Testis (tissue), 3 donors: ENCODE results near the gene PLCD1. TPM values are rescaled to one million over a fixed set of nuclear protein-coding genes. Genes with fewer than 3 reads are reported as not detected.

Experiments
- DNase-seq: peaks from one replicate; pipeline ENCODE4 v3.0.0-alpha.2; 2019
- H3K27ac ChIP-seq, 2 donors: fragments of 200-600 bp; sonication (generic); one replicate each; pipeline ENCODE4 v1.5.1; 2019
- H3K27me3 ChIP-seq: fragments of 200-600 bp; sonication (generic); one replicate; pipeline ENCODE4 v1.5.1; 2019
- H3K36me3 ChIP-seq: fragments of 200-600 bp; sonication (generic); one replicate; pipeline ENCODE4 v1.5.1; 2017; ENCODE audit warnings: low read depth; ENCODE audit errors: missing control alignments
- H3K4me1 ChIP-seq: fragments of 200-600 bp; sonication (generic); one replicate; pipeline ENCODE4 v1.5.1; 2019
- H3K4me3 ChIP-seq, 2 donors: fragments of 200-600 bp; sonication (generic); one replicate each; pipeline ENCODE4 v1.5.1; 2017 to 2019
- H3K9me3 ChIP-seq: fragments of 200-600 bp; sonication (generic); one replicate; pipeline ENCODE4 v1.5.1; 2017
- CTCF ChIP-seq, 3 experiments: fragments of 450-650 bp in 2 of 3; fragments of 200-600 bp in 1 of 3; sonication (generic) in 1 of 3; IDR thresholded peaks; one replicate each; pipeline ENCODE4 v1.5.1; 2016 to 2019; ENCODE audit warnings: antibody characterized with exemption in 3 of 3, mild to moderate bottlenecking in 2 of 3, moderate library complexity in 1 of 3
- POLR2A ChIP-seq: fragments of 450-650 bp; IDR thresholded peaks from one replicate; pipeline ENCODE4 v1.6.1; 2017; ENCODE audit warnings: antibody characterized with exemption, mild to moderate bottlenecking, moderate library complexity
- WGBS, 2 donors: methylation state at CpG; one replicate each; pipeline ENCODE4 v1.1.5; 2018; 5-methylcytosine and 5-hydroxymethylcytosine counted together
- intact Hi-C: fragments of 100-400 bp; cut with DNase I; formaldehyde crosslinking; loops from one replicate; pipeline ENCODE4 v1.15.1; 2023; ENCODE audit warnings: low total_unique reads
- polyA plus RNA-seq: library from polyadenylated mRNA; stranded (reverse); fragments of 350-450 nt; fragmentation: Illumina TruSeq; extraction: RNeasy Lipid Tissue Mini Kit (QIAGEN cat#74804); gene quantifications from one replicate; pipeline ENCODE4 v1.2.3, GENCODE V29; 2014; ENCODE audit warnings: low read depth, low replicate concordance; ENCODE audit not compliant: insufficient read depth
- total RNA-seq, 2 donors: library from RNA; depleted of rRNA; stranded (reverse); fragments of >200 nt; gene quantifications; one replicate each; pipeline ENCODE4 v1.2.3, GENCODE V29; 2016

Gene PLCD1
- total and polyA plus RNA-seq, 3 donors from 2014 or later = 88.4 to 228 (median 155) TPM

- DNase-seq = no peak
- Histone ChIP-seq H3K27me3 (no peaks in the 10 kb centered on the region), H3K9me3 (no peaks in the 10 kb centered on the region), H3K4me1 (peaks cover 12% of the 10 kb centered on the region), H3K27ac (peak overlapping the region; percentile 57 to 74), H3K4me3 (peak overlapping the region in 1 of 2 donors; percentile 55), H3K36me3 (no peaks in the 10 kb centered on the region)
- intact Hi-C loops = no loop called here
- 47 to 66% methylated on average over 5 of the region's 5 CpGs for WGBS, 2 donors
- TF ChIP-seq CTCF (IDR thresholded peaks at IDR 0.05) = no peak
Measured at GRCh38 chr3:38040401-38040800, 11.0 kb upstream of the PLCD1 start.

- WGBS, 2 donors = 17% methylated on average over 11 of the region's 11 CpGs
- Histone ChIP-seq H3K27ac (peak overlapping the region; percentile 57 to 74), H3K9me3 (no peaks in the 10 kb centered on the region), H3K36me3 (no peaks in the 10 kb centered on the region), H3K4me1 (peaks cover 12% of the 10 kb centered on the region), H3K4me3 (peak overlapping the region; percentile 55 to 63), H3K27me3 (no peaks in the 10 kb centered on the region)
- TF ChIP-seq POLR2A (no peak), CTCF (IDR thresholded peaks at IDR 0.05) (peak in 2 of 3 experiments; percentile 23 to 26)
- intact Hi-C loops = no loop called here
- DNase-seq = peak; percentile 87
Measured at GRCh38 chr3:38039899-38040261, 10.4 kb upstream of the PLCD1 start.

- intact Hi-C loops = no loop called here
- DNase-seq = peak; percentile 90
- peaks cover 12% of the 10 kb centered on the region for H3K4me1 ChIP-seq
- no peaks in the 10 kb centered on the region for H3K9me3 ChIP-seq
- no peak for TF ChIP-seq CTCF (IDR thresholded peaks at IDR 0.05)
- no peak for TF ChIP-seq POLR2A
- no peaks in the 10 kb centered on the region for H3K36me3 ChIP-seq
- WGBS, 2 donors = 2 to 3% methylated on average over 35 to 65 of the region's 67 CpGs
- H3K27me3 ChIP-seq = no peaks in the 10 kb centered on the region
- H3K27ac ChIP-seq = peak within 1 kb of the TSS; percentile 57 to 74
- H3K4me3 ChIP-seq = peak within 1 kb of the TSS; percentile 55 to 63
Measured at GRCh38 chr3:38039101-38039898, 9.9 kb upstream of the PLCD1 start, which contains the start of gene DLEC1. DLEC1 (plus strand) TSS chr3:38039208; CDS start chr3:38039226, 18 bp downstream.

- H3K27ac ChIP-seq = peak overlapping the region in 1 of 2 donors; percentile 57
- intact Hi-C loops = no loop called here
- H3K4me3 ChIP-seq = peak overlapping the region in 1 of 2 donors; percentile 55
- no peak for DNase-seq
- no peaks in the 10 kb centered on the region for H3K27me3 ChIP-seq
- H3K36me3 ChIP-seq = no peaks in the 10 kb centered on the region
- 70 to 77% methylated on average over 5 of the region's 5 CpGs for WGBS, 2 donors
- no peaks in the 10 kb centered on the region for H3K9me3 ChIP-seq
- H3K4me1 ChIP-seq = peaks cover 12% of the 10 kb centered on the region
- no peak for TF ChIP-seq CTCF (IDR thresholded peaks at IDR 0.05)
Measured at GRCh38 chr3:38038447-38038911, 9.0 kb upstream of the PLCD1 start.
